PC-9 (cell line): Measurements from ENCODE around the gene KATNBL1. TPM values are rescaled to one million over a fixed set of nuclear protein-coding genes. Genes with fewer than 3 reads are reported as not detected.
A peak's percentile ranks its signal among the peaks of the same experiment; 100 is the strongest.

Experiments
- BruUV-seq: library from RNA; stranded (reverse); fragments of 400-500 nt; replicated peaks from 2 replicates; lab custom pipeline; 2021; lab: Mats Ljungman, UMichigan
- CTCF ChIA-PET: fragments of 300-600 bp; sonication (Branson Sonifier 250); formaldehyde crosslinking; loops from one replicate; lab custom pipeline; 2022; ENCODE audit warnings: antibody characterized with exemption; lab: Charles Lee
- POLR2A ChIA-PET: fragments of 300-600 bp; sonication (Branson Sonifier 250); formaldehyde crosslinking; loops from one replicate; lab custom pipeline; 2022; ENCODE audit warnings: antibody characterized with exemption; ENCODE audit not compliant: unreplicated experiment; lab: Charles Lee
- DNase-seq, 2 experiments: peaks; one replicate each; pipeline versions ENCODE4 v3.0.0 to v3.0.0-alpha.2; 2015 to 2022; ENCODE audit warnings: mixed read lengths in 1 of 2
- H2AFZ ChIP-seq: fragments of 200-600 bp; sonication (generic); 2 replicates; pipeline ENCODE4 v1.8.1; 2017; ENCODE audit warnings: antibody characterized with exemption
- H3F3A ChIP-seq: fragments of 200-600 bp; sonication (generic); 2 replicates; pipeline ENCODE4 v1.8.1; 2017; ENCODE audit warnings: antibody characterized with exemption, mild to moderate bottlenecking, low read depth; ENCODE audit not compliant: insufficient read depth
- H3K27ac ChIP-seq: fragments of 200-600 bp; sonication (generic); 2 replicates; pipeline ENCODE4 v1.6.1; 2016; ENCODE audit warnings: mixed run types
- H3K27me3 ChIP-seq: fragments of 200-600 bp; sonication (generic); 2 replicates; pipeline ENCODE4 v1.6.1; 2016; ENCODE audit warnings: low read depth, mixed run types; ENCODE audit not compliant: insufficient read depth
- H3K36me3 ChIP-seq: fragments of 200-600 bp; sonication (generic); 2 replicates; pipeline ENCODE4 v1.6.1; 2016; ENCODE audit warnings: low read depth, mixed run types
- H3K4me1 ChIP-seq: fragments of 200-600 bp; sonication (generic); replicated peaks from 2 replicates; pipeline ENCODE4 v1.6.1; 2016; ENCODE audit warnings: mixed run types; ENCODE audit not compliant: insufficient read depth
- H3K4me2 ChIP-seq: fragments of 200-600 bp; sonication (generic); 2 replicates; pipeline ENCODE4 v1.6.1; 2017; ENCODE audit warnings: mixed run types
- H3K4me3 ChIP-seq: fragments of 200-600 bp; sonication (generic); 2 replicates; pipeline ENCODE4 v1.6.1; 2016; ENCODE audit warnings: mixed run types
- H3K79me2 ChIP-seq: fragments of 200-600 bp; sonication (generic); 2 replicates; pipeline ENCODE4 v1.6.1; 2017; ENCODE audit warnings: low read depth, mixed run types
- H3K9me2 ChIP-seq: fragments of 200-600 bp; sonication (generic); 2 replicates; pipeline ENCODE4 v1.8.1; 2017; ENCODE audit warnings: mild to moderate bottlenecking; ENCODE audit not compliant: insufficient read depth
- H3K9me3 ChIP-seq: fragments of 200-600 bp; sonication (generic); 2 replicates; pipeline ENCODE4 v1.8.1; 2016; ENCODE audit warnings: low read depth; ENCODE audit not compliant: insufficient read depth
- H4K20me1 ChIP-seq: fragments of 200-600 bp; sonication (generic); 2 replicates; pipeline ENCODE4 v1.8.1; 2017; ENCODE audit not compliant: insufficient read depth
- CTCF ChIP-seq: fragments of 200-600 bp; sonication (generic); conservative IDR thresholded peaks from 2 replicates; pipeline ENCODE4 v1.6.1; 2017; ENCODE audit warnings: mixed run types, antibody characterized with exemption, mild to moderate bottlenecking, moderate library complexity
- EZH2 ChIP-seq: fragments of 200-600 bp; sonication (generic); IDR thresholded peaks from 2 replicates; pipeline ENCODE4 v1.8.0; 2017; ENCODE audit warnings: antibody characterized with exemption, low read depth
- intact Hi-C: fragments of 100-400 bp; cut with micrococcal nuclease; formaldehyde crosslinking; loops from one replicate; pipeline ENCODE4 v1.10.0; 2022; ENCODE audit not compliant: unreplicated experiment
- total RNA-seq: library from RNA; stranded (reverse); gene quantifications from 2 replicates; pipeline ENCODE4 v1.2.3, GENCODE V29; 2021

The KATNBL1 gene
- total RNA-seq, 1 experiment from 2014 or later: 40.7 TPM

GRCh38 chr15:34243226-34243625 lies 33.3 kb upstream of the KATNBL1 start:
- Histone ChIP-seq H3K27me3 (no peaks in the 10 kb centered on the region), H3K36me3 (peaks cover 9% of the 10 kb centered on the region; the same call in 1 of the 2 replicates), H3F3A (peaks cover 14% of the 10 kb centered on the region), H3K4me3 (no peak overlapping the region), H3K9me3 (no peaks in the 10 kb centered on the region), H3K79me2 (no peaks in the 10 kb centered on the region), H3K27ac (no peak overlapping the region), H4K20me1 (no peaks in the 10 kb centered on the region), H3K4me1 (peaks cover 24% of the 10 kb centered on the region), H2AFZ (no peak overlapping the region), H3K4me2 (no peak overlapping the region), H3K9me2 (no peaks in the 10 kb centered on the region)
- DNase-seq: no peak
- intact Hi-C loops: no loop called here
- no TSS peak for BruUV-seq
- CTCF ChIA-PET: no interaction called here
- POLR2A ChIA-PET: no interaction called here
- no peak for TF ChIP-seq CTCF
- TF ChIP-seq EZH2: no peak

- Histone ChIP-seq H3K9me3 (no peaks in the 10 kb centered on the region), H3K4me2 (no peak overlapping the region), H3K79me2 (no peaks in the 10 kb centered on the region), H3K36me3 (peaks cover 18% of the 10 kb centered on the region; the same call in 1 of the 2 replicates), H3K27ac (peak overlapping the region; percentile 99; the same call in 1 of the 2 replicates), H3K9me2 (no peaks in the 10 kb centered on the region), H3F3A (peaks cover 17% of the 10 kb centered on the region), H3K27me3 (no peaks in the 10 kb centered on the region), H3K4me3 (no peak overlapping the region), H3K4me1 (peaks cover 24% of the 10 kb centered on the region), H4K20me1 (no peaks in the 10 kb centered on the region), H2AFZ (no peak overlapping the region)
- CTCF ChIA-PET: interaction anchor here (0.7 kb wide), 1 partner anchor 62 kb away, joined by 3 read pairs; no protein-coding TSS in a partner anchor
- POLR2A ChIA-PET: no interaction called here
- DNase-seq: no peak
- BruUV-seq: no TSS peak
- intact Hi-C loops: no loop called here
- TF ChIP-seq EZH2: no peak
- TF ChIP-seq CTCF: no peak
Observed at GRCh38 chr15:34242331-34242710, 32.4 kb upstream of the KATNBL1 start.

- H4K20me1 ChIP-seq: no peaks in the 10 kb centered on the region
- H3K27ac ChIP-seq: peak overlapping the region; percentile 99
- no peak overlapping the region for H3K4me3 ChIP-seq
- ChIA-PET POLR2A (interaction anchor here (0.6 kb wide), 1 partner anchor 33 kb away, joined by 6 read pairs; no protein-coding TSS in a partner anchor), CTCF (interaction anchor here (0.7 kb wide), 1 partner anchor 63 kb away, joined by 3 read pairs; no protein-coding TSS in a partner anchor)
- H3K9me3 ChIP-seq: no peaks in the 10 kb centered on the region
- no peaks in the 10 kb centered on the region for H3K27me3 ChIP-seq
- H3K9me2 ChIP-seq: no peaks in the 10 kb centered on the region
- H3K79me2 ChIP-seq: no peaks in the 10 kb centered on the region
- no peak overlapping the region for H3K4me2 ChIP-seq
- peaks cover 17% of the 10 kb centered on the region for H3F3A ChIP-seq
- no peak for DNase-seq
- peaks cover 20% of the 10 kb centered on the region; the same call in 1 of the 2 replicates for H3K36me3 ChIP-seq
- BruUV-seq: no TSS peak
- H2AFZ ChIP-seq: no peak overlapping the region
- peak; percentile 67 for TF ChIP-seq CTCF
- TF ChIP-seq EZH2: no peak
- intact Hi-C loops: no loop called here
- peaks cover 24% of the 10 kb centered on the region for H3K4me1 ChIP-seq
Observed at GRCh38 chr15:34241376-34242330, 31.8 kb upstream of the KATNBL1 start.
